GM12878 (cell line): ENCODE results near the gene PPM1K.

ENCODE experiments used
- BACH1 ChIP-seq: fragments of 450-650 bp; IDR thresholded peaks from 2 replicates; pipeline ENCODE4 v1.6.1; 2017; ENCODE audit warnings: mild to moderate bottlenecking, borderline replicate concordance
- FOXM1 ChIP-seq: IDR thresholded peaks from 2 replicates; pipeline ENCODE4 v1.6.1; 2012; ENCODE audit warnings: low read depth, mild to moderate bottlenecking, inconsistent platforms, low read length, moderate library complexity

DNA sequence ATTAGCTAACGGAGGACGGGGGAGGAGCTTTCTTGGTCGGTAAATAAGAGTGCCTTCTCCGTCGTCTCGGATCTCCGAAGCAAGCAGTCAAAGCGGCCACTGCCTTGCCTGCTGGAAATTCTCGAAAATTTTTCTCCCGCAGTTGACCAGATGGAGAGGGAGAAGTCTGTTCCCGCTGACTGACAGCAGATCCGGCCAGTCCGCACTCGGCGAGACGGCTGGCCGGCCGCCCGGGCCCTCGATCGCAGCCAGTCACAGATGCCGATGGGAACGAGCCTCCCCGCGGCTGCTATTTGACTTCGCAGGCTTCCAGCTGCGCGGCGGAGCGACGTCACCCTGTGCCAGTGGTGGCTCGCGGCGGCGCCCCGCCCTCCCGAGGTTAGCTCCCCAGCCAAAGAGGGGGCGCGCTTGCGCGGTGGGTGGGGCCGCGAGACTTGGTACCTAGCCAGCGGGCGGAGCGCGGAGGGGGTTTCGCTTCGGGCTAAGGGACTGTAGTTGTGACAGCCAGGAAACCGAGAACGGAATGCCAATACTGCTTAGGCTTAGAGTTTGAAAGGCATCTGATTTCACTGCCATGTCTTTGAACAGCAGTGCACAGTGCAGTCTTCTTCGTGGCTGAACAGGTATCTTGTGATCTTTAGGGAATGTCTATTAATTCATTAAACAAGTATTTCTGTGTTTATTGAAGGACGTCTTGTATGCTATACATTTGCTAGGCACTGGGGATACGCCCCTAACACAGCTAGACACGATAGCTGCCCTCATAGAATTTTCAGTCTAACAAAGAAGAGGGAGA lies at the start of gene PPM1K:
- TF ChIP-seq BACH1 (no peak; the same call in 1 of the 2 replicates), FOXM1 (no peak)
